Stimulated activated naive B cell treated with anti-CD40 and anti-IgM and Interleukin-4, amounts not matched to agents 10 μg/mL and 1 μg/mL and 100 μg/mL, for 72 hours (primary cell): ENCODE results near the gene TNS3.

Source experiments
- ATAC-seq, 2 donors: fragments of 150-1000 bp; cut with Tn5 transposase; replicated peaks; 2 replicates each; pipeline ENCODE4 v1.10.0; 2021; ENCODE audit warnings: moderate library complexity in 1 of 2
- DNase-seq: peaks from one replicate; pipeline ENCODE4 v3.0.0; 2021
- H3K27ac Mint-ChIP-seq: one replicate; pipeline ENCODE4 v1.8.0; 2022; ENCODE audit warnings: mild to moderate bottlenecking, mixed read lengths
- H3K27me3 Mint-ChIP-seq, 2 donors: one replicate each; pipeline ENCODE4 v1.8.0; 2022; ENCODE audit warnings: mixed read lengths in 2 of 2
- H3K36me3 Mint-ChIP-seq, 2 donors: one replicate each; pipeline ENCODE4 v1.8.0; 2022; ENCODE audit warnings: mixed read lengths in 2 of 2, mild to moderate bottlenecking in 1 of 2
- H3K4me1 Mint-ChIP-seq, 2 donors: one replicate each; pipeline ENCODE4 v1.8.0; 2022; ENCODE audit warnings: mixed read lengths in 2 of 2, mild to moderate bottlenecking in 1 of 2
- H3K4me3 Mint-ChIP-seq, 2 donors: one replicate each; pipeline ENCODE4 v1.8.0; 2022; ENCODE audit warnings: mild to moderate bottlenecking in 2 of 2, mixed read lengths in 2 of 2, moderate library complexity in 1 of 2
- H3K9me3 Mint-ChIP-seq, 2 donors: one replicate each; pipeline ENCODE4 v1.8.0; 2022; ENCODE audit warnings: mixed read lengths in 2 of 2, mild to moderate bottlenecking in 1 of 2

The TNS3 gene

GRCh38 chr7:47343061-47343455 is 238.9 kb downstream of the TNS3 start:
- no peaks in the 10 kb centered on the region for H3K9me3 Mint-ChIP-seq
- H3K4me3 Mint-ChIP-seq, result no peak overlapping the region
- H3K36me3 Mint-ChIP-seq, result peaks cover 7 to 38% of the 10 kb centered on the region in 2 donors
- DNase-seq (no peak), ATAC-seq (no peak)
- H3K4me1 Mint-ChIP-seq, result no peaks in the 10 kb centered on the region
- no peak overlapping the region for H3K27ac Mint-ChIP-seq
- no peaks in the 10 kb centered on the region for H3K27me3 Mint-ChIP-seq

GRCh38 chr7:47342296-47343060 is 239.4 kb downstream of the TNS3 start:
- DNase-seq, result no peak
- Mint-ChIP-seq H3K9me3 (peaks cover 0 to 2% of the 10 kb centered on the region in 2 donors), H3K27ac (no peak overlapping the region), H3K4me1 (no peaks in the 10 kb centered on the region), H3K4me3 (no peak overlapping the region), H3K36me3 (peaks cover 11 to 40% of the 10 kb centered on the region in 2 donors), H3K27me3 (no peaks in the 10 kb centered on the region)
- no peak for ATAC-seq

GRCh38 chr7:47340517-47340916 is 241.4 kb downstream of the TNS3 start:
- Mint-ChIP-seq H3K27ac (no peak overlapping the region), H3K4me3 (no peak overlapping the region), H3K4me1 (no peaks in the 10 kb centered on the region), H3K36me3 (peaks cover 16 to 45% of the 10 kb centered on the region in 2 donors), H3K27me3 (no peaks in the 10 kb centered on the region), H3K9me3 (peaks cover 0 to 2% of the 10 kb centered on the region in 2 donors)
- ATAC-seq (no peak), DNase-seq (no peak)

GRCh38 chr7:47338026-47338425 is 243.9 kb downstream of the TNS3 start:
- H3K27me3 Mint-ChIP-seq, result no peaks in the 10 kb centered on the region
- ATAC-seq (no peak), DNase-seq (no peak)
- H3K9me3 Mint-ChIP-seq, result peaks cover 0 to 2% of the 10 kb centered on the region in 2 donors
- H3K36me3 Mint-ChIP-seq, result peaks cover 10 to 35% of the 10 kb centered on the region in 2 donors
- no peaks in the 10 kb centered on the region for H3K4me1 Mint-ChIP-seq
- no peak overlapping the region for H3K4me3 Mint-ChIP-seq
- H3K27ac Mint-ChIP-seq, result no peak overlapping the region

GRCh38 chr7:47337531-47337930 is 244.4 kb downstream of the TNS3 start:
- peaks cover 0 to 2% of the 10 kb centered on the region in 2 donors for H3K9me3 Mint-ChIP-seq
- ATAC-seq, result no peak
- H3K27me3 Mint-ChIP-seq, result no peaks in the 10 kb centered on the region
- no peak overlapping the region for H3K27ac Mint-ChIP-seq
- no peaks in the 10 kb centered on the region for H3K4me1 Mint-ChIP-seq
- H3K4me3 Mint-ChIP-seq, result no peak overlapping the region
- DNase-seq, result no peak
- H3K36me3 Mint-ChIP-seq, result peaks cover 10 to 35% of the 10 kb centered on the region in 2 donors

GRCh38 chr7:47336472-47337425 is 245.2 kb downstream of the TNS3 start:
- Mint-ChIP-seq H3K36me3 (peaks cover 12 to 32% of the 10 kb centered on the region in 2 donors), H3K9me3 (peaks cover 0 to 2% of the 10 kb centered on the region in 2 donors), H3K27ac (no peak overlapping the region), H3K4me3 (no peak overlapping the region), H3K27me3 (no peaks in the 10 kb centered on the region), H3K4me1 (no peaks in the 10 kb centered on the region)
- DNase-seq (no peak), ATAC-seq (no peak)

- no peak overlapping the region for H3K27ac Mint-ChIP-seq
- no peaks in the 10 kb centered on the region for H3K27me3 Mint-ChIP-seq
- peaks cover 12 to 25% of the 10 kb centered on the region in 2 donors for H3K36me3 Mint-ChIP-seq
- no peak for DNase-seq
- no peak for ATAC-seq
- no peak overlapping the region for H3K4me3 Mint-ChIP-seq
- H3K9me3 Mint-ChIP-seq, result peaks cover 0 to 2% of the 10 kb centered on the region in 2 donors
- no peaks in the 10 kb centered on the region for H3K4me1 Mint-ChIP-seq
Measured at GRCh38 chr7:47335557-47336471, 246.1 kb downstream of the TNS3 start.

GRCh38 chr7:47335071-47335470 is 246.8 kb downstream of the TNS3 start:
- Mint-ChIP-seq H3K27ac (no peak overlapping the region), H3K36me3 (peaks cover 15 to 25% of the 10 kb centered on the region in 2 donors)

GRCh38 chr7:47333959-47334358 is 248.0 kb downstream of the TNS3 start:
- no peak for DNase-seq
- no peak for ATAC-seq
- Mint-ChIP-seq H3K4me1 (peaks cover 3 to 5% of the 10 kb centered on the region in 2 donors), H3K36me3 (peaks cover 15 to 30% of the 10 kb centered on the region in 2 donors), H3K27ac (no peak overlapping the region), H3K9me3 (peaks cover 0 to 2% of the 10 kb centered on the region in 2 donors), H3K4me3 (no peak overlapping the region), H3K27me3 (no peaks in the 10 kb centered on the region)

More at GRCh38 chr7:47335071-47335470, 246.8 kb downstream of the TNS3 start:
- Mint-ChIP-seq H3K27me3 (no peaks in the 10 kb centered on the region), H3K9me3 (peaks cover 0 to 2% of the 10 kb centered on the region in 2 donors), H3K4me3 (no peak overlapping the region), H3K4me1 (peaks cover 0 to 2% of the 10 kb centered on the region in 2 donors)
- DNase-seq (no peak), ATAC-seq (no peak)

- no peak overlapping the region for H3K27ac Mint-ChIP-seq
- no peak overlapping the region for H3K4me3 Mint-ChIP-seq
- no peaks in the 10 kb centered on the region for H3K27me3 Mint-ChIP-seq
- peaks cover 7 to 9% of the 10 kb centered on the region in 2 donors for H3K4me1 Mint-ChIP-seq
- ATAC-seq (no peak), DNase-seq (no peak)
- peaks cover 0 to 2% of the 10 kb centered on the region in 2 donors for H3K9me3 Mint-ChIP-seq
- peaks cover 18 to 34% of the 10 kb centered on the region in 2 donors for H3K36me3 Mint-ChIP-seq
Measured at GRCh38 chr7:47333554-47333887, 248.4 kb downstream of the TNS3 start.

GRCh38 chr7:47332681-47333553 is 249.0 kb downstream of the TNS3 start:
- Mint-ChIP-seq H3K4me3 (no peak overlapping the region), H3K36me3 (peaks cover 20 to 38% of the 10 kb centered on the region in 2 donors), H3K4me1 (peaks cover 10 to 14% of the 10 kb centered on the region in 2 donors), H3K9me3 (peaks cover 0 to 2% of the 10 kb centered on the region in 2 donors), H3K27ac (no peak overlapping the region), H3K27me3 (no peaks in the 10 kb centered on the region)
- no peak for DNase-seq
- ATAC-seq, result no peak

GRCh38 chr7:47332213-47332612 is 249.7 kb downstream of the TNS3 start:
- Mint-ChIP-seq H3K9me3 (no peaks in the 10 kb centered on the region), H3K36me3 (peaks cover 15 to 33% of the 10 kb centered on the region in 2 donors), H3K4me3 (no peak overlapping the region), H3K4me1 (peaks cover 10 to 14% of the 10 kb centered on the region in 2 donors), H3K27me3 (no peaks in the 10 kb centered on the region), H3K27ac (no peak overlapping the region)
- DNase-seq (no peak), ATAC-seq (no peak)

GRCh38 chr7:47331179-47331565 is 250.7 kb downstream of the TNS3 start:
- no peaks in the 10 kb centered on the region for H3K9me3 Mint-ChIP-seq
- H3K27me3 Mint-ChIP-seq, result no peaks in the 10 kb centered on the region
- ATAC-seq, result no peak
- H3K27ac Mint-ChIP-seq, result no peak overlapping the region
- peaks cover 12 to 28% of the 10 kb centered on the region in 2 donors for H3K36me3 Mint-ChIP-seq
- H3K4me3 Mint-ChIP-seq, result no peak overlapping the region
- peaks cover 10 to 14% of the 10 kb centered on the region in 2 donors for H3K4me1 Mint-ChIP-seq
- no peak for DNase-seq
